GM21529 (cell line): ENCODE data around the gene ADGRG3.

Experiments used
- ATAC-seq: cut with Tn5 transposase; IDR thresholded peaks from one replicate; pipeline ENCODE4 v1.9.1; 2021; ENCODE audit not compliant: unreplicated experiment

The ADGRG3 gene

GRCh38 chr16:57630931-57631845 lies 36.9 kb upstream of the ADGRG3 start:
- no peak for ATAC-seq

DNA sequence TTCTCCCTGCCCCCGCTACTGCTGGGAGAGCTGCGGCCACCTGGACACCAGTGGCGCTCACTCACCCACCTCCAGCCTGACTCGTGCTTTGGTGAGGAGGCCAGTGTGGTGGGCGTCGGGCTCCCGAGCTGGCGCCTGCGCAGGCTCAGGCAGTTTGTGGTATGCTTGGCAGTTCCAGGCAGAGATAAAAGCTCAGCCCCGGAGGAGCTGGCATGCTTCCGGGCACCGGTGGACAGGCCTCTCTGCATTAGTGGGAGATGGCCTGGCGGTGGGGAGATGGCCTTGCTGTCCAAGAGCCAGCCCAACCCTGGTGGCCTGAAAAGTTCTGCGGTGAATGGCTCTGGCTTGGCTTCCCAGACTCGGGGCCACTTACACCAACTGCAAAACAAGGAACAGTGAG lies 35.5 kb upstream of the ADGRG3 start:
- ATAC-seq, result no peak

- no peak for ATAC-seq
Observed at GRCh38 chr16:57633383-57634064, 34.6 kb upstream of the ADGRG3 start.

- ATAC-seq, result no peak
Observed at GRCh38 chr16:57634171-57634570, 33.9 kb upstream of the ADGRG3 start.

DNA sequence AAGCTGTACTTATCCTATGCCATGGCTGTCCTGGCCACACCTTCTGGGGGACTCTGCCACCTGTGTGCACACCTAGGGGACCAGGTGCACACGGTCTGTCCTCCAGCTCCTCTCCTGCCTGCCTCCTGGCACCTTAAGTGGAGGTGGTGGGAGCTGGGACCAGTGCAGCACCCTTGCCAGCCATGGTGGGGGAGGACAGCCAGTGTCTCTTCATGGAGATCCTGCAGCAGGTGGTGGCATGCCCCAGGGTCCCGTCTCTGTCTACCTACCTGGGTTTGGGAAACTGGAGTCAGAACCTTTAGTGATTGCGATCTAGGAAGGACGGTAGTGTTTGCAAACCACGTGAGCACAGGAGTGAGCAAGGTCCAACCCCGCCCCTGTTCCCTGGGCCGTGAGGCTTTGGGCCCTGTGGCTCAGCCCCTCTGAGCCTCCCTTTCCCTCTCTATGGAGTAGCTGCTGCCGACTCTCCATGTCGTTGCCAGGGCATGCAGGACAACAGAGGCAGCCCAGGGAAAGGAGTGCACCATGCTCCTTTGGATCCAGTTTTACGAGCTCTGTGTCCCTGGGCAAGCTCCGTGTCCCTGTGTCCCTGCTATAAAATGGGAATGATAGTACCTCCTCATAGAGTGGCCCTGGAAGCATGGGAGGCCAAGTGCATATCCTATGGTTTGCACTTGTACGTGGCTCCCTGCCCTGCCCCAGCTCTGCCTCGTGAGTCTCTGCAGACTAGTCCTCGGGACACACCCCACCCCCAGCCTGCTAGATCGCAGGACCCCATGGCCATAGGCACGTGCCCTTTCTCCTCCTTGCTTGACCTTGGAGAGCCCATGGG lies 32.6 kb upstream of the ADGRG3 start:
- no peak for ATAC-seq

DNA sequence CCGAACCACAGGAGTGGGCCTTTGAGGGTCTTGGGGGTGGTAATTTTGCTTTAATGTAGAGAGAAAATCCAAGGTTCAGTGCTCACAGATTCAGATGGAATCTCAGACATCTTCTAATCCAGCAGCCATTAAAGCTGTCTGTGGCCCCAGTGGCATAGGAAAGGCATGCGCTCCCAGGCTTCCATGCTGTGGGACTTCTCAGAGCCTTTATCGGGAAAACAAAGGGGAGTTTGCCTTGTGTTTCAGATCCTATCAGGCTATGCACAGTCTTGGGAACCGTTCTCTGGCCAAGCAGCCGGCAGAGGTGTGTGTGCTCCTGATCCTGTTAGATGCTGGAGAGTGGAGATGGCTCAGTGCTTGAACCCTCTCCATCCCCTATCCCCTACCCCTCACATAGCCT lies 31.9 kb upstream of the ADGRG3 start:
- no peak for ATAC-seq

GRCh38 chr16:57637020-57637419 lies 31.1 kb upstream of the ADGRG3 start:
- ATAC-seq, result no peak

DNA sequence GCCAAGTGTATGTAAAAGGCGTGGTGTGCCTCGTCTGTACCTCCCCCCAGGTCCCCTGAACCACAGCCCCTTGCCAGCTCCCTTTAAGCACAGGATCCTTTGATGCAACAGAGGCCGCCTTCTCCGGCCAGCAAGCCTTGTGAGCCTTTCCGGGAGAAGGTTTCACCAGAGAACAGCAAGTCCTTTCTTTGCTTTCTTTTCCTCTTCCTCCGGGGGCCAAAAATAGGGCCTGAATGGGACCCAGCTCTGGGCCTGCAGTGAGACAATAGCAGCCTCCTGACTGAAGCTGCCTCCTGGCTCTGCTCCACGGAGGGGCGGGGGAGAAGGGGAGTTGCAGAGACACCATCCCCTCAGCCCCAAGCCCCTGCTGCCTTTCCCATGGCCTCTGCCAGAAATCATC lies 30.7 kb upstream of the ADGRG3 start:
- ATAC-seq, result no peak

GRCh38 chr16:57637965-57638364 lies 30.1 kb upstream of the ADGRG3 start:
- no peak for ATAC-seq

DNA sequence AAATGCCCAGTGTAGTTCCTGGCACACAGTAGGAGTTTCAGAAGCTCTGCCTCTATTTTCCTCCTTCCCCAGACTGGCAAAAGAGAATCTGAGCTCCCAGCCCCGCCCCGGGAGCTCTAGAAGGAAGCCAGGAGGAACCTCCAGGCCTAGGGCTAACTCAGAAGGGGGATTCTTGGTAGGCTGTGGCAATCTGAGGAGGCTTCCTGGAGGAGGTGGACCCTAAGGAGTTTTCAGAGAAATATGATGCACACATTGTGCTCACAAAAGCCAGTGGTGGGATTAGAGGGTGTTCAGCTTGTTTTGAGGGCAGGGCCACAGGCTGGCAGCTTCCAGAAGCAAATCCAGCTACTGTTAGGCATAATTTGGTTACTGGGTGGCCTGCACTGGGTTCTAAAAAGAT lies 29.7 kb upstream of the ADGRG3 start:
- no peak for ATAC-seq

DNA sequence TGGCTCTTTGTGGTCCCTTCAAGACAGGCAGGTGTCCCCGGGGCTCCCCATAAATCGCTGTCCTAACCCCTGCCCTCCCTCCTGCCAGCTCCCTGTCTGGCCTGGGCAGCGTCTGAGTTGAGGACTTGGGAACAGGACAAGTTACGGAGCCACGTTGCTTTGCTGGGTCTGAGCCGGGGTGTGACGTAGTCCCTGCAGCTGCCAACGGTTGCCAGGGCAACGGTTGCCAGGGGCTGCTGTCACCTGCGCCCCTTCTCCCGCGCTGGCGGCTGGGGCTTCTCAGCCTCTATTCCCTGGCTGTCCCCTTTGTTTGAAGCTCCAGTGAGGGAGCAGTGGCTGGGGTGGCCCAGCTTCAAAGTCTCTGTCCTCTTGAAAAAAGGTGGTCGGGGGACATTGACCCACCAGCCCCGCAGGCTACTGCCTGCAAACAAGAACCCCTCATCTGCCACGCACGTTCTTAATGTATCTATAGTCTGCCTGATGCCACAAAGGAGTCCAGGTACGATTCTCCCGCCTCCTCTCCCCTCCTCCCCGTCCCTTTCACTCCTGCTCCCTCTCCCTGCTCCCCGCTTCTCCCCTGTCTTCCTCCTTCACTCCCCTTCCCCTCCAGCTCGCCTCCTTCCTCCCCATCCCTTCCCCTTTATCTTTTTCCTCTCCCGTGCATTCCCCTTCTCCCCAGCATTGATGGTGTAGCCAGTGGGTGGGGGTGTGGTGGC lies 28.8 kb upstream of the ADGRG3 start:
- no peak for ATAC-seq

- ATAC-seq, result no peak
Observed at GRCh38 chr16:57640185-57640584, 27.9 kb upstream of the ADGRG3 start.

DNA sequence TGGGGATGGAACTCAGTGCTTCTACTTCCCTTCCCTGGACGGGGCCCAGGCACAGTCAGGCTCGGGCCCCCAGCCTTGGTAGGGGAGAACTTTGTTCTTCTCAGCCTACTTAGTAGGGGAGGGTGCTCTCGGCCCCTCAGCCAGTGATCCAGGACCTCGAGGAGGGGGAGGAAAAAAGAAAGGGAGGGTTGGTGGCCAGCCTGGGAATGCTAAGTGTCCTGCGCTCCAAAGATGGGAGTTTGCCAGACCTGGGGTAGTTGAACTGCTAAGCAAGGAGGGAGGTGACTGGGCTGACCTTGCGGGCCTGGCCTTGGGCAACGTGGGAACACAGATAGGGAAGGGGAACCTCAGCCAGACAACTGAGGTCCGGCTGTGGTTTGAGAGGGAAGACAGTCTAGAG lies 27.5 kb upstream of the ADGRG3 start:
- ATAC-seq, result no peak

- no peak for ATAC-seq
Observed at GRCh38 chr16:57642160-57643135, 25.7 kb upstream of the ADGRG3 start.

- ATAC-seq, result no peak
Observed at GRCh38 chr16:57643147-57643874, 24.8 kb upstream of the ADGRG3 start.

- no peak for ATAC-seq
Observed at GRCh38 chr16:57643910-57644309, 24.2 kb upstream of the ADGRG3 start.

DNA sequence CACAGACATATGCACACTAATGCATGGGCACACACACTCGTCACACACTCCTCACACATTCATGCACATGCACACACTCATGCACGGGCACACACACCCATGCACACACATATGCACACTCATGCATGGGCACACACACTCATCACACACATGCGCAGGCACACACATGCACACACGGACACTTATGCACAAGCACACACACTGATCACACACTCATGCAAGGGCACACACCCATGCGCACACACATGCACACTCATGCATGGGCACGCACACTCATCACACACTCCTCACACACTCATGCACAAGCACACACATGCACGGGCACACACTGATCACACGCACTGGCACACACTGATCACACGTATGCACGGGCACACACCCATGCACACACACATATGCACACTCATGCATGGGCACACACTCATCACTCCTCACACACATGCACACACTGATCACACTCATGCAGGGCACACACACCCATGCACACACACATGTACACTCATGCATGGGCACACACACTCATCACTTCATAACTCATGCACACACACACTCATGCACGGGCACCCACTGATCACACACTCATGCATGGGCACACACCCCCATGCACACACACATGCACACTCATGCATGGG lies 23.6 kb upstream of the ADGRG3 start:
- ATAC-seq, result no peak

DNA sequence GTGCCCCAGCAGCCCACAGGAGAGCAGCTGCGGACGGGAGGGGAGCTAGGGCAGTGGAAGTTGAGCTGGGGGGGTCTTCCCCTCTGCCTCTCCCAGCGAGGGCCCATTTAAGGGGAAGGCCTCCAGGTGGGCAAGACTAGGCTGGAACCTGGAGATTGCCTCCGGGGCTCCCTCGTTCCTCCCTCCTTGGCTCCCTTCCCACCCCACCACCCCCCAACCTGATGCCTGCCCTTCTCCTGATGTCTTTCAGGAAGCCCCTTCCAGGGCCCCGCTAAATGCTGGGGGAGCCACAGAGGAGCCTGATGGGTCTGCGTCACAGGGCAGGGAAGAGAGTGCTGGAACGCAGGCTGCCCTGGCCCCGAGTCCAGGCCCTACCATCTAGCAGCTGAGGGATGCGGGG lies 22.9 kb upstream of the ADGRG3 start:
- no peak for ATAC-seq
